T-helper 2 cell treated with Interferon-gamma antibody and Interleukin-4, amounts not matched to agents 100 ng/mL and 5 ng/mL, for 36 hours (primary cell): ENCODE measurements around the gene PIAS3. TPM values are rescaled to one million over a fixed set of nuclear protein-coding genes. Genes with fewer than 3 reads are reported as not detected.

Experiments used
- intact Hi-C: fragments of 100-400 bp; cut with micrococcal nuclease; formaldehyde crosslinking; loops from one replicate; pipeline ENCODE4 v1.15.1; 2023
- total RNA-seq: library from RNA; stranded (reverse); gene quantifications from 2 replicates; pipeline ENCODE4 v1.2.3, GENCODE V29; 2022

PIAS3 gene
- 20.5 and 21.3 TPM in 2 replicates for total RNA-seq

- intact Hi-C loops: loop anchor here (1.0 to 5.0 kb wide), 7 partner anchors 26 to 176 kb away; partner anchors contain the start of genes ANKRD34A, ANKRD35, LIX1L and PEX11B
Observed at GRCh38 chr1:145858901-145859490, at the start of gene PIAS3. PIAS3 (minus strand) TSS chr1:145859081; CDS start chr1:145858990, 91 bp downstream.

GRCh38 chr1:145908653-145909052, 49.8 kb upstream of the PIAS3 start:
- intact Hi-C loops: no loop called here

GRCh38 chr1:145906954-145907753, 48.3 kb upstream of the PIAS3 start:
- intact Hi-C loops: no loop called here

- intact Hi-C loops: no loop called here
Observed at GRCh38 chr1:145901312-145902021, 42.6 kb upstream of the PIAS3 start.

- intact Hi-C loops: no loop called here
Observed at GRCh38 chr1:145898756-145899155, 39.9 kb upstream of the PIAS3 start.

GRCh38 chr1:145897969-145898368, 39.1 kb upstream of the PIAS3 start:
- intact Hi-C loops: no loop called here

- intact Hi-C loops: no loop called here
Observed at GRCh38 chr1:145895471-145895870, 36.6 kb upstream of the PIAS3 start.

GRCh38 chr1:145893306-145894055, 34.6 kb upstream of the PIAS3 start:
- intact Hi-C loops: no loop called here

- intact Hi-C loops: no loop called here
Observed at GRCh38 chr1:145892486-145893087, 33.7 kb upstream of the PIAS3 start.

GRCh38 chr1:145891587-145892485, 33.0 kb upstream of the PIAS3 start:
- intact Hi-C loops: no loop called here

- intact Hi-C loops: no loop called here
Observed at GRCh38 chr1:145891143-145891542, 32.3 kb upstream of the PIAS3 start.

- intact Hi-C loops: no loop called here
Observed at GRCh38 chr1:145889722-145890121, 30.8 kb upstream of the PIAS3 start.

GRCh38 chr1:145887631-145888030, 28.8 kb upstream of the PIAS3 start:
- intact Hi-C loops: no loop called here

- intact Hi-C loops: no loop called here
Observed at GRCh38 chr1:145886816-145887215, 27.9 kb upstream of the PIAS3 start.

- intact Hi-C loops: no loop called here
Observed at GRCh38 chr1:145886390-145886789, 27.5 kb upstream of the PIAS3 start.

GRCh38 chr1:145885738-145886287, 26.9 kb upstream of the PIAS3 start, which contains the start of gene ANKRD35:
ANKRD35 (minus strand) TSS chr1:145885866; CDS start chr1:145885758, 108 bp downstream.
- intact Hi-C loops: loop anchor here (1.0 to 2.0 kb wide), 5 partner anchors 13 to 73 kb away; partner anchors contain the start of genes LIX1L, NUDT17, PEX11B and PIAS3

- intact Hi-C loops: loop anchor here (1.0 to 2.0 kb wide), 5 partner anchors 11 to 74 kb away; partner anchors contain the start of genes LIX1L, NUDT17, PEX11B and PIAS3
Observed at GRCh38 chr1:145884675-145885074, 25.8 kb upstream of the PIAS3 start.

GRCh38 chr1:145879775-145880174, 20.9 kb upstream of the PIAS3 start:
- intact Hi-C loops: no loop called here

- intact Hi-C loops: no loop called here
Observed at GRCh38 chr1:145878724-145879123, 19.8 kb upstream of the PIAS3 start.
